Neural cell (in vitro differentiated cells): ENCODE data around the gene EIF2D. TPM values are rescaled to one million over a fixed set of nuclear protein-coding genes. Genes with fewer than 3 reads are reported as not detected.

Experiments used
- H2AFZ ChIP-seq: fragments of 200-600, 300-800 bp; sonication (generic), shearing (Covaris generic); 2 replicates; pipeline ENCODE4 v1.6.0; 2014; ENCODE audit warnings: low read depth, mild to moderate bottlenecking, antibody characterized with exemption, low read length, moderate library complexity
- H3F3A ChIP-seq: fragments of 200-600 bp; shearing (Covaris generic); 2 replicates; pipeline ENCODE4 v1.6.1; 2016; ENCODE audit warnings: mild to moderate bottlenecking, moderate library complexity, mixed read lengths, antibody characterized with exemption, low read length; ENCODE audit not compliant: insufficient read depth, poor library complexity, severe bottlenecking
- H3K27ac ChIP-seq: fragments of 200-600, 300-800 bp; sonication (generic), shearing (Covaris generic); 2 replicates; pipeline ENCODE4 v1.5.1; 2014; ENCODE audit warnings: mild to moderate bottlenecking, low read length, moderate library complexity
- H3K27me3 ChIP-seq: fragments of 300-800, 200-600 bp; sonication (generic), shearing (Covaris generic); 2 replicates; pipeline ENCODE4 v1.6.0; 2014; ENCODE audit warnings: mild to moderate bottlenecking, low read depth, low read length, moderate library complexity; ENCODE audit not compliant: insufficient read depth
- H3K36me3 ChIP-seq: fragments of 300-800, 200-600 bp; sonication (generic), shearing (Covaris generic); 2 replicates; pipeline ENCODE4 v1.5.1; 2014; ENCODE audit warnings: mild to moderate bottlenecking, antibody characterized with exemption, low read length, moderate library complexity; ENCODE audit not compliant: insufficient read depth
- H3K4me2 ChIP-seq: fragments of 300-800, 200-600 bp; sonication (generic), shearing (Covaris generic); 2 replicates; pipeline ENCODE4 v1.6.0; 2014; ENCODE audit warnings: mild to moderate bottlenecking, low read length
- H3K4me3 ChIP-seq: fragments of 300-800, 200-600 bp; sonication (generic), shearing (Covaris generic); 2 replicates; pipeline ENCODE4 v1.5.1; 2014; ENCODE audit warnings: mild to moderate bottlenecking, low read length, moderate library complexity
- H3K79me2 ChIP-seq: fragments of 200-600 bp; shearing (Covaris generic); replicated peaks from 2 replicates; pipeline ENCODE4 v1.6.0; 2014; ENCODE audit warnings: mild to moderate bottlenecking, low read length, moderate library complexity; ENCODE audit not compliant: insufficient read depth
- H3K9ac ChIP-seq: fragments of 300-800, 200-600 bp; sonication (generic), shearing (Covaris generic); 2 replicates; pipeline ENCODE4 v1.6.1; 2016; ENCODE audit warnings: mild to moderate bottlenecking, low read length, mixed read lengths
- H3K9me2 ChIP-seq: fragments of 200-600 bp; shearing (Covaris generic); 2 replicates; pipeline ENCODE4 v1.6.1; 2016; ENCODE audit warnings: mild to moderate bottlenecking, low read length, mixed read lengths; ENCODE audit not compliant: insufficient read depth
- H3K9me3 ChIP-seq: fragments of 200-600, 300-800 bp; sonication (generic), shearing (Covaris generic); 2 replicates; pipeline ENCODE4 v1.6.1; 2016; ENCODE audit warnings: mild to moderate bottlenecking, mixed run types, low read length, moderate library complexity, mixed read lengths
- H4K20me1 ChIP-seq: fragments of 200-600 bp; shearing (Covaris generic); 2 replicates; pipeline ENCODE4 v1.6.1; 2016; ENCODE audit warnings: mild to moderate bottlenecking, mixed run types; ENCODE audit not compliant: insufficient read depth
- EP300 ChIP-seq: fragments of 450-650 bp; conservative IDR thresholded peaks from 2 replicates; pipeline ENCODE4 v1.6.1; 2014; ENCODE audit warnings: antibody characterized with exemption, mild to moderate bottlenecking, moderate library complexity; ENCODE audit not compliant: poor library complexity, severe bottlenecking
- EZH2 ChIP-seq: fragments of 200-600, 300-800 bp; shearing (Covaris generic), sonication (generic); IDR thresholded peaks from 2 replicates; pipeline ENCODE4 v1.6.1; 2014; ENCODE audit warnings: antibody characterized with exemption, low read length, borderline replicate concordance, mild to moderate bottlenecking; ENCODE audit not compliant: insufficient read depth, poor library complexity, severe bottlenecking
- MXI1 ChIP-seq: fragments of 450-650 bp; conservative IDR thresholded peaks from 2 replicates; pipeline ENCODE4 v1.6.1; 2014; ENCODE audit warnings: antibody characterized with exemption, mild to moderate bottlenecking; ENCODE audit not compliant: poor library complexity, severe bottlenecking
- POLR2AphosphoS5 ChIP-seq: IDR thresholded peaks from 2 replicates; pipeline ENCODE4 v1.6.1; 2012
- RAD21 ChIP-seq: fragments of 450-650 bp; conservative IDR thresholded peaks from 2 replicates; pipeline ENCODE4 v1.6.1; 2014; ENCODE audit warnings: antibody characterized with exemption, mild to moderate bottlenecking, moderate library complexity
- SMC3 ChIP-seq: fragments of 450-650 bp; conservative IDR thresholded peaks from 2 replicates; pipeline ENCODE4 v1.6.1; 2014; ENCODE audit warnings: antibody characterized with exemption, mild to moderate bottlenecking, moderate library complexity; ENCODE audit not compliant: poor library complexity
- TAF1 ChIP-seq: IDR thresholded peaks from 2 replicates; pipeline ENCODE4 v1.6.1; 2012; ENCODE audit warnings: low read depth
- polyA plus RNA-seq: library from polyadenylated mRNA; depleted of rRNA; stranded (reverse); fragments of >200 nt; gene quantifications from 2 replicates; pipeline ENCODE4 v1.2.3, GENCODE V29; 2014
- TF ChIP-seq, protein P1 (sequence below): fragments of 450-650 bp; IDR thresholded peaks from 2 replicates; pipeline ENCODE4 v1.5.1; 2014; ENCODE audit warnings: antibody characterized with exemption, mild to moderate bottlenecking, moderate library complexity; ENCODE audit not compliant: poor library complexity, severe bottlenecking
- TF ChIP-seq, protein P2 (sequence below): IDR thresholded peaks from 2 replicates; pipeline ENCODE4 v1.6.1; 2012; ENCODE audit warnings: borderline replicate concordance

Gene EIF2D
- polyA plus RNA-seq, 1 donor from 2014 or later, result 37.1 TPM

DNA sequence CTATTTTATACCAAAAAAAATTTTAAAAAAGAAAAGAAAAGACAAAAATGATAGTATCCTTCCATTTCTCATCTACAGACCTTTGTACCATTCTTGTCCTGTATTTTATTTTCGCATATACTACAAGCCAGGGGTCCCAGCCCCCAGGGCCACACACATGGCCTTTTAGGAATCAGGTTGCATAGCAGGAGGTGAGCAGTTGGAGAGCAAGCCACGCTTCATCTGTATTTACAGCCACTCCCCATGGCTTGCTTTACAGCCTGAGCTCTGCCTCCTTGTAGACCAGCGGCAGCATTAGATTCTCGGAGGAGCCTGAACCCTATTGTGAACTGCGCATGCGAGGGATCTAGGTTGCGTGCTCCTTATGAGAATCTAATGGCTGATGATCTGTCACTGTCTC is 65.2 kb downstream of the EIF2D start:
- no peak overlapping the region for H3K4me3 ChIP-seq
- H4K20me1 ChIP-seq, result no peaks in the 10 kb centered on the region
- H3K4me2 ChIP-seq, result no peak overlapping the region
- no peak overlapping the region for H2AFZ ChIP-seq
- H3K9me3 ChIP-seq, result no peaks in the 10 kb centered on the region
- no peaks in the 10 kb centered on the region for H3K36me3 ChIP-seq
- H3K79me2 ChIP-seq, result no peaks in the 10 kb centered on the region
- H3K9ac ChIP-seq, result no peak overlapping the region
- H3F3A ChIP-seq, result no peaks in the 10 kb centered on the region
- H3K27ac ChIP-seq, result no peak overlapping the region
- TF ChIP-seq EZH2, result no peak
- no peak for TF ChIP-seq RAD21
- no peak for TF ChIP-seq SMC3
- TF ChIP-seq, protein P1, sequence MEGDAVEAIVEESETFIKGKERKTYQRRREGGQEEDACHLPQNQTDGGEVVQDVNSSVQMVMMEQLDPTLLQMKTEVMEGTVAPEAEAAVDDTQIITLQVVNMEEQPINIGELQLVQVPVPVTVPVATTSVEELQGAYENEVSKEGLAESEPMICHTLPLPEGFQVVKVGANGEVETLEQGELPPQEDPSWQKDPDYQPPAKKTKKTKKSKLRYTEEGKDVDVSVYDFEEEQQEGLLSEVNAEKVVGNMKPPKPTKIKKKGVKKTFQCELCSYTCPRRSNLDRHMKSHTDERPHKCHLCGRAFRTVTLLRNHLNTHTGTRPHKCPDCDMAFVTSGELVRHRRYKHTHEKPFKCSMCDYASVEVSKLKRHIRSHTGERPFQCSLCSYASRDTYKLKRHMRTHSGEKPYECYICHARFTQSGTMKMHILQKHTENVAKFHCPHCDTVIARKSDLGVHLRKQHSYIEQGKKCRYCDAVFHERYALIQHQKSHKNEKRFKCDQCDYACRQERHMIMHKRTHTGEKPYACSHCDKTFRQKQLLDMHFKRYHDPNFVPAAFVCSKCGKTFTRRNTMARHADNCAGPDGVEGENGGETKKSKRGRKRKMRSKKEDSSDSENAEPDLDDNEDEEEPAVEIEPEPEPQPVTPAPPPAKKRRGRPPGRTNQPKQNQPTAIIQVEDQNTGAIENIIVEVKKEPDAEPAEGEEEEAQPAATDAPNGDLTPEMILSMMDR, result no peak
- TF ChIP-seq, protein P2, sequence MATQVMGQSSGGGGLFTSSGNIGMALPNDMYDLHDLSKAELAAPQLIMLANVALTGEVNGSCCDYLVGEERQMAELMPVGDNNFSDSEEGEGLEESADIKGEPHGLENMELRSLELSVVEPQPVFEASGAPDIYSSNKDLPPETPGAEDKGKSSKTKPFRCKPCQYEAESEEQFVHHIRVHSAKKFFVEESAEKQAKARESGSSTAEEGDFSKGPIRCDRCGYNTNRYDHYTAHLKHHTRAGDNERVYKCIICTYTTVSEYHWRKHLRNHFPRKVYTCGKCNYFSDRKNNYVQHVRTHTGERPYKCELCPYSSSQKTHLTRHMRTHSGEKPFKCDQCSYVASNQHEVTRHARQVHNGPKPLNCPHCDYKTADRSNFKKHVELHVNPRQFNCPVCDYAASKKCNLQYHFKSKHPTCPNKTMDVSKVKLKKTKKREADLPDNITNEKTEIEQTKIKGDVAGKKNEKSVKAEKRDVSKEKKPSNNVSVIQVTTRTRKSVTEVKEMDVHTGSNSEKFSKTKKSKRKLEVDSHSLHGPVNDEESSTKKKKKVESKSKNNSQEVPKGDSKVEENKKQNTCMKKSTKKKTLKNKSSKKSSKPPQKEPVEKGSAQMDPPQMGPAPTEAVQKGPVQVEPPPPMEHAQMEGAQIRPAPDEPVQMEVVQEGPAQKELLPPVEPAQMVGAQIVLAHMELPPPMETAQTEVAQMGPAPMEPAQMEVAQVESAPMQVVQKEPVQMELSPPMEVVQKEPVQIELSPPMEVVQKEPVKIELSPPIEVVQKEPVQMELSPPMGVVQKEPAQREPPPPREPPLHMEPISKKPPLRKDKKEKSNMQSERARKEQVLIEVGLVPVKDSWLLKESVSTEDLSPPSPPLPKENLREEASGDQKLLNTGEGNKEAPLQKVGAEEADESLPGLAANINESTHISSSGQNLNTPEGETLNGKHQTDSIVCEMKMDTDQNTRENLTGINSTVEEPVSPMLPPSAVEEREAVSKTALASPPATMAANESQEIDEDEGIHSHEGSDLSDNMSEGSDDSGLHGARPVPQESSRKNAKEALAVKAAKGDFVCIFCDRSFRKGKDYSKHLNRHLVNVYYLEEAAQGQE, result no peak
- no peaks in the 10 kb centered on the region for H3K9me2 ChIP-seq
- no peaks in the 10 kb centered on the region for H3K27me3 ChIP-seq

DNA sequence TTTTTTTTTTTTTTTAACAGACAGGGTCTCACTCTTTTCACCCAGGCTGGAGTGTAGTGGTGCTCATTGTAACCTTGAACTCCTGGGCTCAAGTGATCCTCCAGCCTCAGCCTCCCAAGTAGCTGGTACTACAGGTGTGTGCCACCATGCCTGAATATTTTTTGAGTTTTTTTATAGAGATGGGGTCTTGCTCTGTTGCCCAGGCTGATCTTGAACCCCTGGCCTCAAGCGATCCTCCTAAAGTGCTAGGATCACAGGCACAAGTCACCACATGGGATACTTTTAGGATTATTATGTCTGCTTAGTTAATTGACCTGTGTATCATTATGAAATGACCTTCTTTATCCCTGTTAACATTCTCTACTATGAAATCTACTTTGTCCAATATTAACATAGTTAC is 66.9 kb downstream of the EIF2D start:
- Histone ChIP-seq H2AFZ (no peak overlapping the region), H3K9me2 (no peaks in the 10 kb centered on the region), H4K20me1 (no peaks in the 10 kb centered on the region), H3K36me3 (no peaks in the 10 kb centered on the region), H3K9ac (no peak overlapping the region), H3F3A (no peaks in the 10 kb centered on the region), H3K27me3 (no peaks in the 10 kb centered on the region), H3K27ac (no peak overlapping the region), H3K9me3 (no peaks in the 10 kb centered on the region), H3K79me2 (no peaks in the 10 kb centered on the region), H3K4me2 (no peak overlapping the region), H3K4me3 (no peak overlapping the region)
- no peak for TF ChIP-seq EP300
- no peak for TF ChIP-seq MXI1
- no peak for TF ChIP-seq RAD21
- TF ChIP-seq SMC3, result no peak
- TF ChIP-seq, protein P1, result no peak
- TF ChIP-seq TAF1, result no peak
- TF ChIP-seq POLR2AphosphoS5, result no peak
- TF ChIP-seq EZH2, result no peak
- TF ChIP-seq, protein P2, result no peak
